HEK293 (cell line): ENCODE data around the gene ZFHX3.

ENCODE experiments used
- CTCF ChIA-PET: fragments of 350-600 bp; formaldehyde crosslinking; extraction: SDS; loops from one replicate; lab custom pipeline; 2021; ENCODE audit warnings: antibody characterized with exemption; lab: Yijun Ruan, JAX
- POLR2A ChIA-PET: fragments of 300-600 bp; formaldehyde crosslinking; extraction: SDS; loops from one replicate; lab custom pipeline; 2020; ENCODE audit warnings: antibody characterized with exemption, inconsistent platforms; lab: Yijun Ruan, JAX
- H3K27ac ChIP-seq: fragments of 200-500 bp; sonication (Bioruptor generic); 2 replicates; pipeline ENCODE4 v1.5.1; 2014; ENCODE audit warnings: low read depth, low read length, control low read depth, inconsistent platforms; ENCODE audit errors: extremely low read depth
- H3K36me3 ChIP-seq, 2 experiments: fragments of 200-500 bp in 1 of 2; sonication (Bioruptor generic) in 1 of 2; 1 replicate in 1 of 2; 2 replicates in 1 of 2; pipeline ENCODE4 v1.5.1; 2014 to 2017; ENCODE audit warnings: inconsistent platforms in 2 of 2, low read length in 2 of 2; ENCODE audit not compliant: control insufficient read depth in 2 of 2, insufficient read depth in 1 of 2
- H3K4me1 ChIP-seq: fragments of 200-500 bp; sonication (Bioruptor generic); 2 replicates; pipeline ENCODE4 v1.5.1; 2014; ENCODE audit warnings: mild to moderate bottlenecking, low read length, inconsistent platforms; ENCODE audit not compliant: control insufficient read depth, insufficient read depth
- H3K4me3 ChIP-seq: 2 replicates; pipeline ENCODE4 v1.5.1; 2011; ENCODE audit warnings: low read depth, mild to moderate bottlenecking, control low read depth, low read length, moderate library complexity
- H3K9me3 ChIP-seq: fragments of 200-500 bp; sonication (Bioruptor generic); 2 replicates; pipeline ENCODE4 v1.5.1; 2014; ENCODE audit warnings: low read depth, low read length, inconsistent platforms; ENCODE audit not compliant: control insufficient read depth, insufficient read depth
- OSR2 ChIP-seq: fragments of 450-650 bp; formaldehyde crosslinking; IDR thresholded peaks from 2 replicates; pipeline ENCODE4 v1.5.1; 2016; ENCODE audit warnings: missing biosample characterization, missing genetic modification characterization
- TSHZ1 ChIP-seq: fragments of 450-650 bp; formaldehyde crosslinking; IDR thresholded peaks from 2 replicates; pipeline ENCODE4 v1.5.1; 2016; ENCODE audit warnings: missing biosample characterization, missing genetic modification characterization, borderline replicate concordance
- WT1 ChIP-seq: fragments of 450-650 bp; formaldehyde crosslinking; IDR thresholded peaks from 2 replicates; pipeline ENCODE4 v1.5.1; 2016; ENCODE audit warnings: missing biosample characterization, missing genetic modification characterization
- ZBTB20 ChIP-seq: fragments of 450-650 bp; formaldehyde crosslinking; IDR thresholded peaks from 2 replicates; pipeline ENCODE4 v1.5.1; 2016; ENCODE audit warnings: missing biosample characterization, missing genetic modification characterization
- ZBTB7A ChIP-seq: fragments of 450-650 bp; formaldehyde crosslinking; IDR thresholded peaks from 2 replicates; pipeline ENCODE4 v1.5.1; 2016; ENCODE audit warnings: low read depth, missing biosample characterization, missing genetic modification characterization
- ZFP37 ChIP-seq: fragments of 450-650 bp; formaldehyde crosslinking; IDR thresholded peaks from 2 replicates; pipeline ENCODE4 v1.5.1; 2016; ENCODE audit warnings: missing biosample characterization, missing genetic modification characterization
- ZFP69B ChIP-seq: fragments of 450-650 bp; formaldehyde crosslinking; IDR thresholded peaks from 2 replicates; pipeline ENCODE4 v1.5.1; 2016; ENCODE audit warnings: missing biosample characterization, missing genetic modification characterization
- ZNF112 ChIP-seq: fragments of 450-650 bp; formaldehyde crosslinking; IDR thresholded peaks from 2 replicates; pipeline ENCODE4 v1.5.0; 2017; ENCODE audit warnings: missing biosample characterization, missing genetic modification characterization
- ZNF121 ChIP-seq: fragments of 450-650 bp; formaldehyde crosslinking; IDR thresholded peaks from 2 replicates; pipeline ENCODE4 v1.5.1; 2016; ENCODE audit warnings: missing biosample characterization, missing genetic modification characterization
- ZNF174 ChIP-seq: fragments of 450-650 bp; formaldehyde crosslinking; IDR thresholded peaks from 2 replicates; pipeline ENCODE4 v1.5.0; 2017; ENCODE audit warnings: missing biosample characterization, mild to moderate bottlenecking, missing genetic modification characterization
- ZNF223 ChIP-seq: fragments of 450-650 bp; formaldehyde crosslinking; IDR thresholded peaks from 2 replicates; pipeline ENCODE4 v1.5.1; 2016; ENCODE audit warnings: missing biosample characterization, missing genetic modification characterization
- ZNF239 ChIP-seq: fragments of 450-650 bp; formaldehyde crosslinking; IDR thresholded peaks from 2 replicates; pipeline ENCODE4 v1.5.1; 2016; ENCODE audit warnings: missing biosample characterization, missing genetic modification characterization
- ZNF350 ChIP-seq: fragments of 450-650 bp; formaldehyde crosslinking; IDR thresholded peaks from 2 replicates; pipeline ENCODE4 v1.5.0; 2017; ENCODE audit warnings: missing biosample characterization, mild to moderate bottlenecking, missing genetic modification characterization
- ZNF398 ChIP-seq: fragments of 450-650 bp; formaldehyde crosslinking; IDR thresholded peaks from 2 replicates; pipeline ENCODE4 v1.5.1; 2017; ENCODE audit warnings: missing biosample characterization, missing genetic modification characterization
- ZNF518A ChIP-seq: fragments of 450-650 bp; formaldehyde crosslinking; conservative IDR thresholded peaks from 2 replicates; pipeline ENCODE4 v1.5.1; 2016; ENCODE audit warnings: low read depth, missing biosample characterization, missing genetic modification characterization
- ZNF521 ChIP-seq: fragments of 450-650 bp; formaldehyde crosslinking; IDR thresholded peaks from 2 replicates; pipeline ENCODE4 v1.5.1; 2017; ENCODE audit warnings: missing biosample characterization, mild to moderate bottlenecking, missing genetic modification characterization
- ZNF555 ChIP-seq: fragments of 450-650 bp; formaldehyde crosslinking; conservative IDR thresholded peaks from 2 replicates; pipeline ENCODE4 v1.5.1; 2017; ENCODE audit warnings: missing biosample characterization, mild to moderate bottlenecking, missing genetic modification characterization, inconsistent platforms
- ZNF654 ChIP-seq: fragments of 450-650 bp; formaldehyde crosslinking; IDR thresholded peaks from 2 replicates; pipeline ENCODE4 v1.5.1; 2016; ENCODE audit warnings: low read depth, missing biosample characterization, missing genetic modification characterization
- ZNF664 ChIP-seq: fragments of 450-650 bp; formaldehyde crosslinking; IDR thresholded peaks from 2 replicates; pipeline ENCODE4 v1.5.1; 2016; ENCODE audit warnings: missing biosample characterization, missing genetic modification characterization
- ZNF76 ChIP-seq: fragments of 450-650 bp; formaldehyde crosslinking; IDR thresholded peaks from 2 replicates; pipeline ENCODE4; 2016; ENCODE audit warnings: low read depth, missing biosample characterization, missing genetic modification characterization, borderline replicate concordance
- ZNF785 ChIP-seq: fragments of 450-650 bp; formaldehyde crosslinking; IDR thresholded peaks from 2 replicates; pipeline ENCODE4 v1.5.1; 2016; ENCODE audit warnings: missing biosample characterization, missing genetic modification characterization
- TF ChIP-seq, protein P1 (sequence below): fragments of 450-650 bp; formaldehyde crosslinking; IDR thresholded peaks from 2 replicates; pipeline ENCODE4 v1.5.1; 2016; ENCODE audit warnings: missing biosample characterization, missing genetic modification characterization

The ZFHX3 gene

DNA sequence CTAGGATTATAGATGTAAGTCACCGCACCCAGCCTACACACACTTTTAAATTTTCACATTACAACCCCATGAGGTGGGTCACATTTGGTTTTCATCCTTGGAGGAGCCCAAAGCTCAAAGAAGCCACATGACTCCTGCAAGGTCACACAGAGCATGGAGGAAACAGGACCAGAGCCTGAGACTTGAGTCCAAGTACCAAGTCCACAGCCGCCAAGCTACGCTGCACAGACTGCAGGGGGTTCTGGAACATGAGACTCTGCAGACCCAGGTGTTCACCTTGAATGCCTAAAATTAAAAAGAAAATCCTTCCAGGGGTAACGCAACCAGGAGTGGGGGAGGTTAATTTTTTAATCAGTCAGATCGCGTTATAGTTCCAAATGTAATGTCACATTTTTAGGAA is 150.2 kb downstream of the ZFHX3 start (continued):
- TF ChIP-seq, protein P1, sequence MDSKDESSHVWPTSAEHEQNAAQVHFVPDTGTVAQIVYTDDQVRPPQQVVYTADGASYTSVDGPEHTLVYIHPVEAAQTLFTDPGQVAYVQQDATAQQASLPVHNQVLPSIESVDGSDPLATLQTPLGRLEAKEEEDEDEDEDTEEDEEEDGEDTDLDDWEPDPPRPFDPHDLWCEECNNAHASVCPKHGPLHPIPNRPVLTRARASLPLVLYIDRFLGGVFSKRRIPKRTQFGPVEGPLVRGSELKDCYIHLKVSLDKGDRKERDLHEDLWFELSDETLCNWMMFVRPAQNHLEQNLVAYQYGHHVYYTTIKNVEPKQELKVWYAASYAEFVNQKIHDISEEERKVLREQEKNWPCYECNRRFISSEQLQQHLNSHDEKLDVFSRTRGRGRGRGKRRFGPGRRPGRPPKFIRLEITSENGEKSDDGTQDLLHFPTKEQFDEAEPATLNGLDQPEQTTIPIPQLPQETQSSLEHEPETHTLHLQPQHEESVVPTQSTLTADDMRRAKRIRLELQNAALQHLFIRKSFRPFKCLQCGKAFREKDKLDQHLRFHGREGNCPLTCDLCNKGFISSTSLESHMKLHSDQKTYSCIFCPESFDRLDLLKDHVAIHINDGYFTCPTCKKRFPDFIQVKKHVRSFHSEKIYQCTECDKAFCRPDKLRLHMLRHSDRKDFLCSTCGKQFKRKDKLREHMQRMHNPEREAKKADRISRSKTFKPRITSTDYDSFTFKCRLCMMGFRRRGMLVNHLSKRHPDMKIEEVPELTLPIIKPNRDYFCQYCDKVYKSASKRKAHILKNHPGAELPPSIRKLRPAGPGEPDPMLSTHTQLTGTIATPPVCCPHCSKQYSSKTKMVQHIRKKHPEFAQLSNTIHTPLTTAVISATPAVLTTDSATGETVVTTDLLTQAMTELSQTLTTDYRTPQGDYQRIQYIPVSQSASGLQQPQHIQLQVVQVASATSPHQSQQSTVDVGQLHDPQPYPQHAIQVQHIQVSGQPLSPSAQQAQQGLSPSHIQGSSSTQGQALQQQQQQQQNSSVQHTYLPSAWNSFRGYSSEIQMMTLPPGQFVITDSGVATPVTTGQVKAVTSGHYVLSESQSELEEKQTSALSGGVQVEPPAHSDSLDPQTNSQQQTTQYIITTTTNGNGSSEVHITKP (tag by site-specific recombination), result no peak
- TF ChIP-seq ZNF121 (no peak), ZNF223 (tag by site-specific recombination) (no peak), ZFP69B (tag by site-specific recombination) (no peak), ZNF555 (tag by site-specific recombination) (no peak)

DNA sequence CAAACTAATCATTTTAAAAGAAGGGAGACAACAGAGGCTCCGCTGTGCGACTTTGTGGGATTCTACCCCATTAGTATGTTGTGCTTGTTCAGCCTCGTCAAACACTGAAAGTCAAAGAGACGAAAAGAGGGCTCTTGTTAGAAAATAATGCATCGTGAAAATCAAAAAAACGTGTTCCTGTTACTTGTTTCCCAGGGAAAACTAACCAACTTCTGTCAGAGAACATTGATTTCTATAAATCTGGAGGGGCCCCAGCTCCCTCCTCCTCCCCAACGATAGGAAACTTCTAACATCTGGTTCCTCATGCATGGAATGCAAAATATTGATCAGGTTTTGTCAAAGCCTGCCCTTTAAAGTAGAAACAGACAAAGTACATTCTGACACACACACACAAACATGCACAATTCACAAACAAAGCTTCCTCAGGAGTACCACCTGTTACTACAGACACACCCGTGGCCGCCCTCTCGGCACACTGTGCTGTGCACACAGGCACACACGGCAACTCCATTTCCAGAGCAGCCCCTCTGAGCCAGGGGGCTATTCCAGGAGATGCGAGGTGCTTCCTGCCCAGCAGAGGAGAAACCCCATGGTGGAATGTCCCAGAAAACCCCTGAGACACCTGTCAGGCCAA is 151.3 kb downstream of the ZFHX3 start:
- no peak overlapping the region for H3K27ac ChIP-seq
- ChIA-PET CTCF (interaction anchor here (0.7 kb wide), 1 partner anchor 27 kb away, joined by 3 read pairs; no protein-coding TSS in a partner anchor), POLR2A (no interaction called here)
- H3K4me3 ChIP-seq, result no peak overlapping the region
- TF ChIP-seq OSR2 (no peak), ZNF239 (no peak), ZNF785 (no peak), ZNF112 (tag by site-specific recombination) (no peak), ZNF664 (tag by site-specific recombination) (no peak), ZNF174 (tag by site-specific recombination) (no peak), ZNF555 (tag by site-specific recombination) (no peak), ZNF521 (tag by site-specific recombination) (no peak), ZNF398 (tag by site-specific recombination) (no peak), ZNF350 (tag by site-specific recombination) (no peak), ZBTB7A (tag by site-specific recombination) (no peak), ZBTB20 (tag by site-specific recombination) (no peak), TSHZ1 (tag by site-specific recombination) (no peak), ZNF76 (tag by site-specific recombination) (no peak), ZNF518A (tag by site-specific recombination) (no peak), WT1 (tag by site-specific recombination) (no peak), ZNF654 (tag by site-specific recombination) (no peak), ZFP37 (no peak)
- H3K36me3 ChIP-seq, result no peaks in the 10 kb centered on the region
- no peaks in the 10 kb centered on the region for H3K4me1 ChIP-seq
- no peaks in the 10 kb centered on the region for H3K9me3 ChIP-seq
